HG03575 (cell line): ENCODE results near the gene PREX1.
"Not testable (repeated sequence)": the region's sequence is repeated elsewhere in the genome, so short reads cannot be mapped to it uniquely, and the experiment has no call there.

ENCODE experiments used
- ATAC-seq: cut with Tn5 transposase; IDR thresholded peaks from one replicate; pipeline ENCODE4 v1.9.1; 2021; ENCODE audit not compliant: unreplicated experiment, insufficient number of reproducible peaks, low FRiP score; ENCODE audit errors: extremely low read depth

PREX1 gene

GRCh38 chr20:48829940-48830339 is 2.1 kb upstream of the PREX1 start:
- ATAC-seq, result no peak

GRCh38 chr20:48828734-48829460 is 1.1 kb upstream of the PREX1 start:
- ATAC-seq, result no peak

GRCh38 chr20:48826883-48827771 is 672 bp downstream of the PREX1 start:
- ATAC-seq, result no peak

GRCh38 chr20:48826480-48826879 is 1.3 kb downstream of the PREX1 start:
- not testable (repeated sequence) for ATAC-seq

- ATAC-seq, result no peak
These were observed 1.7 kb downstream of the PREX1 start for GRCh38 chr20:48826069-48826468.

- ATAC-seq, result no peak
These were observed 2.3 kb downstream of the PREX1 start for GRCh38 chr20:48825566-48825920.

- no peak for ATAC-seq
These were observed 2.8 kb downstream of the PREX1 start for GRCh38 chr20:48824830-48825565.

- no peak for ATAC-seq
These were observed 3.8 kb downstream of the PREX1 start for GRCh38 chr20:48823960-48824498.

GRCh38 chr20:48823476-48823875 is 4.3 kb downstream of the PREX1 start:
- no peak for ATAC-seq

- no peak for ATAC-seq
These were observed 4.9 kb downstream of the PREX1 start for GRCh38 chr20:48822879-48823385.

GRCh38 chr20:48822178-48822577 is 5.6 kb downstream of the PREX1 start:
- ATAC-seq, result no peak

GRCh38 chr20:48821261-48821920 is 6.4 kb downstream of the PREX1 start:
- ATAC-seq, result no peak

GRCh38 chr20:48820649-48820973 is 7.2 kb downstream of the PREX1 start:
- no peak for ATAC-seq

- no peak for ATAC-seq
These were observed 7.8 kb downstream of the PREX1 start for GRCh38 chr20:48819821-48820648.

- ATAC-seq, result no peak
These were observed 8.7 kb downstream of the PREX1 start for GRCh38 chr20:48819089-48819488.

GRCh38 chr20:48818481-48818987 is 9.3 kb downstream of the PREX1 start:
- ATAC-seq, result no peak

GRCh38 chr20:48818031-48818370 is 9.8 kb downstream of the PREX1 start:
- no peak for ATAC-seq
